ENCODE results near the gene PARP9. TPM values are rescaled to one million over a fixed set of nuclear protein-coding genes. Genes with fewer than 3 reads are reported as not detected.

The PARP9 gene
- total and polyA plus RNA-seq, 2 of the 8 experiments (the other 6 are each of a cell fraction or from before 2014, with no cell fraction given), result 3.7 to 4.5 TPM

- Histone ChIP-seq H4K91ac (replicated peaks; ENCODE audit: insufficient read length, low read length) (no peak overlapping the region), H3K23ac (ENCODE audit: insufficient read length) (no peak overlapping the region), H3K14ac (ENCODE audit: insufficient read length) (no peak overlapping the region), H2AFZ (ENCODE audit: low read length) (no peak overlapping the region), H2BK120ac (replicated peaks; ENCODE audit: low read depth, low read length) (no peak overlapping the region), H3K27ac (ENCODE audit: low read depth, low read length) (no peak overlapping the region), H3K56ac (replicated peaks; ENCODE audit: insufficient read length, low read depth, low read length) (no peak overlapping the region), H2BK20ac (ENCODE audit: low read length) (no peak overlapping the region), H3K18ac (ENCODE audit: extremely low read depth, low read length) (no peak overlapping the region), H2BK5ac (ENCODE audit: low read depth, low read length) (no peak overlapping the region), H4K5ac (ENCODE audit: insufficient read length, low read depth, low read length) (no peak overlapping the region), H2BK15ac (ENCODE audit: low read length) (no peak overlapping the region), H3K79me2 (ENCODE audit: control insufficient read depth in 1 of 2, insufficient read depth in 2 of 2, low read length in 2 of 2) (peaks cover 0 to 37% of the 10 kb centered on the region in 2 experiments; a peak in 2 of 4 replicates), H4K8ac (ENCODE audit: extremely low read depth, insufficient read depth, low read length) (no peak overlapping the region), H3K9me3 (ENCODE audit: insufficient read depth in 2 of 2, low read depth in 1 of 2, low read length in 1 of 2) (no peaks in the 10 kb centered on the region), H3K36me3 (ENCODE audit: control insufficient read depth in 2 of 4, insufficient read depth in 4 of 4, low read length in 3 of 4) (peaks cover 0 to 13% (median 1%) of the 10 kb centered on the region in 4 experiments; a peak in 2 of 8 replicates), H3K79me1 (ENCODE audit: low read depth, low read length) (no peaks in the 10 kb centered on the region; the same call in 1 of the 2 replicates), H3K4me2 (ENCODE audit: insufficient read depth in 1 of 2, low read depth in 2 of 2, low read length in 2 of 2) (no peak overlapping the region), H2BK12ac (ENCODE audit: low read depth, low read length) (no peak overlapping the region), H3K23me2 (ENCODE audit: low read depth, low read length) (no peaks in the 10 kb centered on the region), H3K9ac (replicated peaks in 1 of 4; ENCODE audit: extremely low read depth in 1 of 4, low read depth in 3 of 4, low read length in 3 of 4) (no peak overlapping the region), H2AK5ac (ENCODE audit: low read depth, low read length) (no peak overlapping the region), H3K4ac (replicated peaks; ENCODE audit: insufficient read length, low read depth, low read length) (no peak overlapping the region), H4K20me1 (replicated peaks in 1 of 2; ENCODE audit: control insufficient read depth in 1 of 2, insufficient read depth in 2 of 2, low read length in 2 of 2) (peaks cover 0 to 4% of the 10 kb centered on the region in 2 experiments), H3K27me3 (replicated peaks in 1 of 4; ENCODE audit: control insufficient read depth in 3 of 4, extremely low read depth in 1 of 4, insufficient read depth in 3 of 4, low read length in 3 of 4) (no peaks in the 10 kb centered on the region), H3K4me1 (replicated peaks in 1 of 4; ENCODE audit: control insufficient read depth in 3 of 4, insufficient read depth in 4 of 4, low read length in 3 of 4) (no peaks in the 10 kb centered on the region), H3K4me3 (ENCODE audit: extremely low read depth in 1 of 4, insufficient read depth in 2 of 4, low read depth in 3 of 4, low read length in 4 of 4) (no peak overlapping the region)
- WGBS, 2 experiments (ENCODE audit: extremely low coverage in 1 of 2, insufficient coverage in 1 of 2, insufficient read length in 1 of 2, insufficient replicate concordance in 2 of 2, low coverage in 1 of 2, low lambda C conversion rate in 2 of 2, missing lambda C conversion rate in 1 of 2), result 81% methylated on average over 7 of the region's 7 CpGs; no CpG with 5 or more reads in 1 of the 2 experiments
- ChIA-PET POLR2A (ENCODE audit: partially characterized antibody) (interaction anchor here (1.2 kb wide), 1 partner anchor 64 kb away, joined by 3 read pairs; no protein-coding TSS in a partner anchor), CTCF (ENCODE audit: partially characterized antibody) (interaction anchor here (0.6 to 1.1 kb wide), 5 partner anchors 8 to 136 kb away, joined by 3 to 4 read pairs (median 3); no protein-coding TSS in a partner anchor)
- DNase-seq (ENCODE audit: low read depth in 1 of 2, low spot score in 2 of 2), result no peak
- FAIRE-seq, result peak; percentile 24
- TF ChIP-seq PHF8 (conservative IDR thresholded peaks at IDR 0.05; ENCODE audit: low read depth, low read length), result no peak
- TF ChIP-seq ATF3 (IDR thresholded peaks at IDR 0.05; ENCODE audit: insufficient read depth, low read depth, low read length), result no peak
Observed at GRCh38 chr3:122488262-122488973, 75.7 kb downstream of the PARP9 start.
